GM13977 (cell line): Measurements from ENCODE around the gene CCNL2.
A peak's percentile ranks its signal among the peaks of the same experiment; 100 is the strongest.
"Not testable (repeated sequence)": the region's sequence is repeated elsewhere in the genome, so short reads cannot be mapped to it uniquely, and the experiment has no call there.

Experiments
- DNase-seq: peaks from one replicate; pipeline ENCODE4 v3.0.0; 2012; ENCODE audit warnings: low spot score
- in situ Hi-C: fragments of 300-500 bp; cut with MboI; formaldehyde crosslinking; loops from one replicate; pipeline ENCODE4 v1.12.0; 2022; ENCODE audit warnings: low sequenced_read_pairs, low pct_unique_long_range_greater_than_20kb, mixed read lengths, inconsistent platforms; ENCODE audit not compliant: unreplicated experiment
- TF ChIP-seq, protein P1 (sequence below): IDR thresholded peaks from 2 replicates; pipeline ENCODE4 v1.5.1; 2012; ENCODE audit warnings: mild to moderate bottlenecking, control low read depth; ENCODE audit not compliant: insufficient read depth; ENCODE audit errors: extremely low read depth, missing control alignments

CCNL2 gene

DNA sequence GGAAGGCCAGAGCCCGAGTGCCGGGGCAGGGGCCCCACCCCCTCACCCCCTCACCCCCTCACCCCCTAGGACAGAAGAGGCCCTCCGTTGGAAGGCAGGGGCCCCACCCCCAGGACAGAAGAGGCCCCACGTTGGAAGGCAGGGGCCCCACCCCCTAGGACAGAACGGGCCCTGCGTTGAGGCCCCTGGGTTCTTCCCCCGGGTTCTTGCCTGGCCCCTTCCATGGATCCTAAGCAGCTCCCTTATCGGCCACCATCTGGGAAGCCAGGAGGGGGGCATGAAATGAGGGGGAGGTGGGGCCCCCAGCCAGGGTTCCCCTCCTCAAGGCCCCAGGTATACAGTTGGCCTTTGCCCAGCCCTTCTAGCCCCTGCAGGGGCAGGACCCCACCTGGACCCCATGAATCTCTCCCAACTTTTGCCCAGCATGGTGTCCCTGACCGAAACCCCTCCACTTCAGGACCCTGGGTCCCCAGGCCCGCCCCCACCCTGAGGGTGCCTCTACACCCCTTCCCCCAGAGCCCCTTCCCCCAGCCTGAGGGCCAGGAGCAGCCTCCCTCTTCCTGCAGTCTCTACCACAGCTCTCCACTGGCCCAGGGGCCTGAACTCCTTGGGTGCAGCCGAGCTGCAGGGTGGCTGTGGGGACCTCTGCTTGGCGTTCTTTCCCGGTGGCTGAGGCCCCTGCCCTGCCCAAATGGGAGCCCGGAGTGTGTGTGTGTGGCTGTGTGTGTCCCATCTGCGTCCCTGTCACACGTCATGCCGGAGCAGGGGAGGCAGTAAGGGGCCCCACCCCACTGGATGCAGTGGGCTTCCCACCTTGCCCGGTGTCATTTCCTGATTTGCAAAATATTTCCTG, 32.1 kb upstream of the CCNL2 start:
- no peak for DNase-seq
- TF ChIP-seq, protein P1, sequence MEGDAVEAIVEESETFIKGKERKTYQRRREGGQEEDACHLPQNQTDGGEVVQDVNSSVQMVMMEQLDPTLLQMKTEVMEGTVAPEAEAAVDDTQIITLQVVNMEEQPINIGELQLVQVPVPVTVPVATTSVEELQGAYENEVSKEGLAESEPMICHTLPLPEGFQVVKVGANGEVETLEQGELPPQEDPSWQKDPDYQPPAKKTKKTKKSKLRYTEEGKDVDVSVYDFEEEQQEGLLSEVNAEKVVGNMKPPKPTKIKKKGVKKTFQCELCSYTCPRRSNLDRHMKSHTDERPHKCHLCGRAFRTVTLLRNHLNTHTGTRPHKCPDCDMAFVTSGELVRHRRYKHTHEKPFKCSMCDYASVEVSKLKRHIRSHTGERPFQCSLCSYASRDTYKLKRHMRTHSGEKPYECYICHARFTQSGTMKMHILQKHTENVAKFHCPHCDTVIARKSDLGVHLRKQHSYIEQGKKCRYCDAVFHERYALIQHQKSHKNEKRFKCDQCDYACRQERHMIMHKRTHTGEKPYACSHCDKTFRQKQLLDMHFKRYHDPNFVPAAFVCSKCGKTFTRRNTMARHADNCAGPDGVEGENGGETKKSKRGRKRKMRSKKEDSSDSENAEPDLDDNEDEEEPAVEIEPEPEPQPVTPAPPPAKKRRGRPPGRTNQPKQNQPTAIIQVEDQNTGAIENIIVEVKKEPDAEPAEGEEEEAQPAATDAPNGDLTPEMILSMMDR: no peak
- in situ Hi-C loops: no loop called here

DNA sequence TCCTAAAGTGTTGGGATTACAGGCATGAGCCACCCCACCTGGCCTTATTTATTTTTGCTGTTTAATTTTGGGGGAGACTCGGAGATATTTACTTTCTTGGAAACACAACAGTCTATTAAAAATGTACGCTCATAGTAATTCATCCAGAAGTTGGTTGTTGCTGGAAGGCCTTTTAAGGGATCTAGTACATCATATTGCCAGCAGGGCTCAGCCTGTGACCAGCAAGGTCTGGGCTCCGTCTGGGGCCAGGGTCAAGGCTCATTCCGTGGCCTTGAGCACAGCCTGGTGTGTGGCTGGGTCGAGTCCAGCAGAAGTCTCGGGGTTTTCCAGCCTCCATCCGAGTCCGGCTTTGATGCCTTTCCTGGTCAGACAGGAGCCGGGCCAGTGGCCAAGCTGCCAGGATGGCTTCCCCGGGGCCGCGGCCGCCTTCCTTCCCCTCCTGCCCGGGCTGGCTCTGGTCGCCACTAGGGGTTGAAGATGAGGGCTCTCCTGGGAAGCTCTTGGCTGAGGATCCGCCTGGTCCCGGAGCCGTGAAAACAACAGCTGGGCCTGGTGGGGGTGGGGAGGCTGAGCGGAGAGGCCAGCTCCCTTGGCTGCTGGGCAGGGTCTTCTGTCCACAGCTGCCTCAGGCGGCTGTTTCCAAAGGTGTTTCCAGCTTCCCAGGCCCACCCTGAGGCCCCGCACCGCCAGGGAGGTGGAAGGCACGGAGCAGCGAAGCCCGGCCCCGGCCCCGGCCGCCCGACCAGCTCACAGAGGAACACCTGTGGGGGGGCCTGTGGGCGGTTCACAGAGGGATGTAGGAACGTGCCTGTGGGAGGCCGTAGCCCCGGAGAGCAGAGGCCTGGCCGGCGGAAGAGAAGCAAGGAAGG, 31.2 kb upstream of the CCNL2 start:
- TF ChIP-seq, protein P1: no peak
- in situ Hi-C loops: no loop called here
- peak; percentile 28 for DNase-seq

DNA sequence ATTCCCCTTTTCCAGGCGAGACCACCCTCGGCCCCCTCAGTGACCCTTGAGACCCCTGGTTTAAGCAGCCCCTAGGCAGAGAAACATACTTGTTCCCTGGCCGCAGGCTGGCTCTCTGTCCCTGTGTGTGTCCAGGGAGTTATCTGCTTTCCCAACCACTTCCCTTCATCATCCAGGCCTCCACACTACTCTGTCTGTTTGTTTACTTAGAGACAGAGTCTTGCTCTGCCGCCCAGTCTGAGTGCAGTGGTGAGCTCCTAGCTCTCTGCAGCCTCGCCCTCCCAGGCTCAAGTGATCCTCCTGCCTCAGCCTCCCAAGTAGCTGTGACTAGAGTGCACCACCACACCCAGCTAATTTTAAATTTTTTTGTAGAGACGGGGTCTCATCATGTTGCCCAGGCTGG, 30.5 kb upstream of the CCNL2 start:
- DNase-seq: no peak
- TF ChIP-seq, protein P1: no peak
- in situ Hi-C loops: no loop called here

DNA sequence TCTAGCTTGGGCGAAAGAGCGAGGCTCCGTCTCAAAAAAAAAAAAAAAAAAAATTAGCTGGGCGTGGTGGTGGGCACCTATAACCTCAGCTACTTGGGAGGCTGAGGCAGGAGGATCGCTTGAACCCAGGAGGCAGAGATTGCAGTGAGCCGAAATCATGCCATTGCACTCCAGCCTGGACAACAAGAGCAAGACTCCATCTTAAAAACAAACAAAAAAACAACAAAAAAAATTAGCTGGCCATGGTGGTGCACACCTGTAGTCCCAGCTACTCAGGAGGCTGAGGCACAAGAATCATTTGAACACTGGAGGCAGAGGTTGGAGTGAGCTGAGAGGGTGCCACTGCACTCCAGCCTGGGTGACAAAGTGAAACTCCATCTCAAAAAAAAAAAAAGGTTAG, 29.8 kb upstream of the CCNL2 start:
- DNase-seq, in situ Hi-C loops: not testable (repeated sequence)

DNA sequence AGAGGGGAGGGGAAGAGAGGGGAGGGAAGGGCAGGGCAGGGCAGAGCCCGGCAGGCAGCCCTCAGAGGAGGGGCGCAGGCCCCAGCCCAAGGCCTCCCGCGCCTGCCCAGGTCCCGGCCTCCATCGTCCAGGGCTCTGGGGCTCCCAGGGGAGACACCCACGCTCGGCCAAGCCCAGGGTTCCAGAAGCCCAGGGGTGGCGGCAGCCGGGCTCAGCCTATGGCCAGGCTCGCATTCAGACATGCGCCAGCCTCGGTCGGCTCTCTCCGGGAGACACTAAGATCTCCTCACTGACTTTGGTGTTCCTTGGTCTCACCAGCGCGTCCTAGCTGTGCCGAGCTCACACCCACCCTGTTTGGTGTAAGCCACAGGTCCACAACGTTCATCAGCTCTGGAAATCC, 29.0 kb upstream of the CCNL2 start:
- DNase-seq: peak; percentile 25
- in situ Hi-C loops: no loop called here
- TF ChIP-seq, protein P1: no peak

DNA sequence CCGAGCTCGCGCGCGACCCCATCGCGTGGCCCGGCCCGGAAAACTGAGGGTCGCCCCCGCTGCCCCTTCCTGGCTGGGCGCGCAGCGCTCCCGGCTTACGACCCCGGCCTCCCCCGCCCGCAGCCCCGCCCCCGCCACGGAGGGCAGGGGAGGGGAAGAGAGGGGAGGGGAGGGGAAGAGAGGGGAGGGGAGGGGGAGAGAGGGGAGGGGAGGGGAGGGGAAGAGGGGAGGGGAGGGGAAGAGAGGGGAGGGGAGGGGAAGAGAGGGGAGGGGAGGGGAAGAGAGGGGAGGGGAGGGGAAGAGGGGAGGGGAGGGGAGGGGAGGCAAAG, 28.6 kb upstream of the CCNL2 start:
- TF ChIP-seq, protein P1: no peak
- DNase-seq: no peak
- in situ Hi-C loops: no loop called here
